GM19438 (cell line): ENCODE results near the gene PTPN1.
"Not testable (repeated sequence)": the region's sequence is repeated elsewhere in the genome, so short reads cannot be mapped to it uniquely, and the experiment has no call there.

Experiments
- ATAC-seq: cut with Tn5 transposase; IDR thresholded peaks from one replicate; pipeline ENCODE4 v1.9.1; 2021; ENCODE audit warnings: low read depth; ENCODE audit not compliant: unreplicated experiment

The PTPN1 gene

GRCh38 chr20:50585678-50586077 lies 75.5 kb downstream of the PTPN1 start:
- ATAC-seq = no peak

GRCh38 chr20:50586531-50587232 lies 76.5 kb downstream of the PTPN1 start:
- no peak for ATAC-seq

- no peak for ATAC-seq
These were observed 77.2 kb downstream of the PTPN1 start for GRCh38 chr20:50587291-50587961.

- ATAC-seq = no peak
These were observed 78.0 kb downstream of the PTPN1 start for GRCh38 chr20:50588034-50588736.

GRCh38 chr20:50589548-50590347 lies 79.6 kb downstream of the PTPN1 start:
- no peak for ATAC-seq

- ATAC-seq = no peak
These were observed 80.1 kb downstream of the PTPN1 start for GRCh38 chr20:50590348-50590664.

- ATAC-seq = no peak
These were observed 81.2 kb downstream of the PTPN1 start for GRCh38 chr20:50591233-50591852.

- ATAC-seq = no peak
These were observed 82.3 kb downstream of the PTPN1 start for GRCh38 chr20:50592282-50593004.

- ATAC-seq = no peak
These were observed 82.8 kb downstream of the PTPN1 start for GRCh38 chr20:50593005-50593335.

GRCh38 chr20:50594231-50594590 lies 84.0 kb downstream of the PTPN1 start:
- ATAC-seq = no peak

GRCh38 chr20:50594591-50595432 lies 84.6 kb downstream of the PTPN1 start:
- no peak for ATAC-seq

- no peak for ATAC-seq
These were observed 85.3 kb downstream of the PTPN1 start for GRCh38 chr20:50595433-50595895.

- no peak for ATAC-seq
These were observed 86.0 kb downstream of the PTPN1 start for GRCh38 chr20:50595988-50596693.

GRCh38 chr20:50596694-50597021 lies 86.5 kb downstream of the PTPN1 start:
- ATAC-seq = no peak

GRCh38 chr20:50597406-50597969 lies 87.3 kb downstream of the PTPN1 start:
- no peak for ATAC-seq

- ATAC-seq = no peak
These were observed 87.9 kb downstream of the PTPN1 start for GRCh38 chr20:50598074-50598473.

GRCh38 chr20:50598768-50599167 lies 88.6 kb downstream of the PTPN1 start:
- not testable (repeated sequence) for ATAC-seq

GRCh38 chr20:50600281-50600895 lies 90.2 kb downstream of the PTPN1 start:
- ATAC-seq = no peak
